K562 (cell line): Measurements from ENCODE around the gene DGKZ. TPM values are rescaled to one million over a fixed set of nuclear protein-coding genes. Genes with fewer than 3 reads are reported as not detected.

Experiments used
- ATAC-seq: fragments of 200-7000 bp; cut with Tn5 transposase; 3 replicates; pipeline ENCODE4 v1.9.1; 2020; ENCODE audit warnings: moderate library complexity
- BruUV-seq: library from RNA; stranded (reverse); fragments of 400-500 nt; replicated peaks from 2 replicates; lab custom pipeline; 2021; lab: Mats Ljungman, UMichigan
- CTCF ChIA-PET: fragments of 300-600 bp; formaldehyde crosslinking; extraction: SDS; loops from one replicate; lab custom pipeline; 2021; ENCODE audit warnings: low intra/inter-chr PET ratio; lab: Yijun Ruan, JAX
- POLR2A ChIA-PET: fragments of 300-600, 350-650 bp; sonication (Branson Sonifier 250); formaldehyde crosslinking; extraction: SDS; loops from one replicate; lab custom pipeline; 2021; ENCODE audit warnings: antibody characterized with exemption, inconsistent platforms; lab: Yijun Ruan, JAX
- DNase-seq, 4 experiments: peaks; one replicate each; pipeline versions ENCODE4 v3.0.0 to v3.0.0-alpha.2; 2011 to 2018; ENCODE audit warnings: low spot score in 3 of 4, mixed read lengths in 3 of 4; ENCODE audit errors: extremely low read depth in 1 of 4
- FAIRE-seq: peaks from 2 replicates; lab custom pipeline; 2011; peaks lifted over from hg19 to GRCh38; lab: Jason Lieb, UNC
- H2AFZ ChIP-seq: 2 replicates; pipeline ENCODE4 v1.6.0; 2011; ENCODE audit warnings: low read depth, low read length, control low read depth, inconsistent platforms
- H3K27ac ChIP-seq: fragments of 200-600 bp; 3 replicates; pipeline ENCODE4 v1.8.0; 2011; ENCODE audit warnings: low read depth, mild to moderate bottlenecking, control low read depth, inconsistent platforms, low read length, moderate library complexity, mixed read lengths; ENCODE audit errors: extremely low read depth
- H3K27me3 ChIP-seq, 2 experiments: fragments of 300-600 bp in 1 of 2; 2 replicates in 1 of 2; 3 replicates in 1 of 2; pipeline versions ENCODE4 v1.6.0 to v1.8.0; 2011; ENCODE audit warnings: inconsistent platforms in 2 of 2, low read length in 2 of 2, mild to moderate bottlenecking in 1 of 2, mixed read lengths in 1 of 2, moderate library complexity in 1 of 2; ENCODE audit not compliant: control insufficient read depth in 2 of 2, insufficient read depth in 2 of 2
- H3K36me3 ChIP-seq: fragments of 300-600 bp; 3 replicates; pipeline ENCODE4 v1.8.0; 2011; ENCODE audit warnings: mild to moderate bottlenecking, low read length, inconsistent platforms; ENCODE audit not compliant: control insufficient read depth, insufficient read depth
- H3K4me1 ChIP-seq, 2 experiments: fragments of 200-600 bp in 1 of 2; replicated peaks in 1 of 2; 2 replicates in 1 of 2; 3 replicates in 1 of 2; pipeline versions ENCODE4 v1.5.1 to v1.8.0; 2011; ENCODE audit warnings: inconsistent platforms in 2 of 2, low read length in 2 of 2, mild to moderate bottlenecking in 1 of 2, mixed read lengths in 1 of 2, moderate library complexity in 1 of 2; ENCODE audit not compliant: control insufficient read depth in 2 of 2, insufficient read depth in 2 of 2
- H3K4me2 ChIP-seq: 2 replicates; pipeline ENCODE4 v1.6.1; 2011; ENCODE audit warnings: low read length, control low read depth, inconsistent platforms, mixed read lengths; ENCODE audit not compliant: insufficient read depth
- H3K4me3 ChIP-seq: fragments of 200-600 bp; sonication (generic), shearing (Covaris generic); 2 replicates; pipeline ENCODE4 v1.5.1; 2016; ENCODE audit warnings: control low read depth, inconsistent platforms
- H3K79me2 ChIP-seq: fragments of 200-600 bp; 3 replicates; pipeline ENCODE4 v1.8.0; 2011; ENCODE audit warnings: low read length, inconsistent platforms; ENCODE audit not compliant: control insufficient read depth, insufficient read depth
- H3K9ac ChIP-seq, 2 experiments: 2 replicates each; pipeline versions ENCODE4 v1.6.0 to v1.6.1; 2011; ENCODE audit warnings: low read depth in 2 of 2, low read length in 2 of 2, control low read depth in 1 of 2, inconsistent platforms in 1 of 2, mild to moderate bottlenecking in 1 of 2, mixed read lengths in 1 of 2; ENCODE audit not compliant: insufficient read depth in 1 of 2
- H3K9me1 ChIP-seq: one replicate; pipeline ENCODE4 v1.6.0; 2011; ENCODE audit warnings: inconsistent platforms, mild to moderate bottlenecking, low read length, moderate library complexity; ENCODE audit not compliant: control insufficient read depth, insufficient read depth
- H3K9me3 ChIP-seq: replicated peaks from 2 replicates; pipeline ENCODE4 v1.5.1; 2011; ENCODE audit warnings: low read depth, low read length, inconsistent platforms; ENCODE audit not compliant: control insufficient read depth, insufficient read depth
- H4K20me1 ChIP-seq: replicated peaks from 2 replicates; pipeline ENCODE4 v1.6.1; 2011; ENCODE audit warnings: low read length, inconsistent platforms, mixed read lengths; ENCODE audit not compliant: control insufficient read depth, insufficient read depth
- FOXP1 ChIP-seq: sonication (generic); formaldehyde crosslinking; IDR thresholded peaks from 2 replicates; pipeline ENCODE4 v1.8.0; 2022; ENCODE audit warnings: mild to moderate bottlenecking, missing genetic modification reagents
- MEIS2 ChIP-seq: fragments of 450-650 bp; IDR thresholded peaks from 2 replicates; pipeline ENCODE4 v1.6.1; 2014; ENCODE audit warnings: mild to moderate bottlenecking; ENCODE audit not compliant: partially characterized antibody
- RBM14 ChIP-seq: fragments of 200-400 bp; formaldehyde crosslinking; IDR thresholded peaks from 2 replicates; pipeline ENCODE4 v1.6.1; 2018; ENCODE audit warnings: low read depth, mild to moderate bottlenecking, low read length, moderate library complexity, borderline replicate concordance; ENCODE audit not compliant: insufficient read depth
- WGBS: fragments of 100-300 bp; shearing (Covaris generic); methylation state at CpG from one replicate; pipeline ENCODE4 v1.1.6; 2016; ENCODE audit warnings: low coverage, mixed read lengths; ENCODE audit not compliant: insufficient coverage; ENCODE audit errors: missing lambda C conversion rate; 5-methylcytosine and 5-hydroxymethylcytosine counted together
- in situ Hi-C: fragments of 300-500 bp; cut with MboI; formaldehyde crosslinking; loops from 4 replicates; pipeline ENCODE4 v1.15.0; 2018; ENCODE audit warnings: inconsistent platforms, mixed read lengths
- intact Hi-C: fragments of 100-400 bp; cut with micrococcal nuclease; formaldehyde crosslinking; loops from 2 replicates; pipeline ENCODE4 v1.14.2; 2022
- polyA plus RNA-seq, 8 experiments: library from polyadenylated mRNA; depleted of rRNA in 4 of 8; stranded (reverse) in 5 of 8; unstranded in 3 of 8; fragments of >200 nt; fragmentation: Nextera tagmentation in 2 of 8; fragmentation: Illumina TruSeq in 1 of 8; extraction: Ambion mirVana in 2 of 8; extraction: Trizol in 1 of 8; gene quantifications; 2 replicates each; pipeline versions ENCODE4 v1.2.1 to v1.2.3, GENCODE V29; 2011 to 2014; ENCODE audit warnings: inconsistent platforms in 1 of 8, missing spikeins in 1 of 8
- total RNA-seq, 7 experiments: library from RNA; depleted of rRNA in 6 of 7; stranded (reverse); fragments of >200 nt in 6 of 7; fragmentation: Illumina TruSeq in 2 of 7; extraction: Trizol in 2 of 7; gene quantifications; 2 replicates each; pipeline versions ENCODE4 v1.2.1 to v1.2.3, GENCODE V29; 2011 to 2021; ENCODE audit warnings: low replicate concordance in 1 of 7
- TF ChIP-seq, protein P1 (sequence below): conservative IDR thresholded peaks from 2 replicates; pipeline ENCODE4 v1.6.1; 2011; ENCODE audit warnings: low read depth, mild to moderate bottlenecking, low read length; ENCODE audit not compliant: control insufficient read depth

The DGKZ gene
- total and polyA plus RNA-seq, 9 of the 15 experiments (the other 6 are each of a cell fraction or from before 2014, with no cell fraction given), result 0.51 to 100 (median 44.2) TPM

DNA sequence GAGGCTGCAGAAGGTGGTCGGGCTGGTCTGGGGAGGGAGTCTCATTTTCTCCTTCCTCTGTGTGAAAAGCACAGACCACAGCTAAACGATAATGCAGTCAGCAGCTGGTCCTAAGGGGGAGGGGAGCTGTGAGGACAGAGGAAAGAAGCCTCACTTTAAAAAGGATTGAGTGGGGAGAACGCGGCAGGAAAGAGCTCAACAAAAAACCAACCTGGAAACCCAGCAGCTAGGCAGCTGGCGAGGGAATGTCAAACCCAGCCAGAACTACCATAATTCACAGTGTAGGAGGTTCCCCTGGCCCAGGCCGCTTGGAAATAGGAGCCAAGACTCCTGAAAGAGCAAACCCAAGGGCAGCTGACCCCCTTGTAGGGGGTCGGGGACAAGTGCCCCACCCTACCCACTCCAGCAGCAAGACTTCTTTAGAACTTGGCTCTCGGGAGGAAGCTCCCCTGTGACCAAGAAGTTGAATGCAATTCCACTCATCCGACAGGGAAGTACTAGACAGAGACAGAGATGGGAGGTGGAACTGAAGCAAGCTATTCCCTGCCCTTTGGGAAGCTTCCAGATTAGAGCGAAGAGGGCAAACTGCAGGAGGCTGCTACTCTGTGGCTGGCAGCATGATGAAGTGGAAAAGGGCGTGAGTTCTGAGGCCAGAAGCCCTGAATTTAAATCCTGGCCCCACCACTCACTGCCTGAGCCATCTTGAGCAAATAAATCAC lies 16.5 kb upstream of the DGKZ start:
- Histone ChIP-seq H3K9me3 (no peaks in the 10 kb centered on the region), H3K36me3 (no peaks in the 10 kb centered on the region), H3K9me1 (no peaks in the 10 kb centered on the region), H4K20me1 (peaks cover 3% of the 10 kb centered on the region; the same call in 1 of the 2 replicates), H3K27ac (no peak overlapping the region), H3K4me3 (no peak overlapping the region), H3K79me2 (no peaks in the 10 kb centered on the region), H3K9ac (no peak overlapping the region; a peak in 1 of 4 replicates), H3K4me1 (peaks cover 10 to 27% of the 10 kb centered on the region in 2 experiments; a peak in 4 of 5 replicates), H3K4me2 (no peak overlapping the region), H3K27me3 (peaks cover 40 to 64% of the 10 kb centered on the region in 2 experiments; a peak in 4 of 5 replicates), H2AFZ (no peak overlapping the region)
- ATAC-seq (no peak), DNase-seq (no peak), FAIRE-seq (no peak)
- no TSS peak for BruUV-seq
- TF ChIP-seq MEIS2 (peak; percentile 50), RBM14 (no peak), FOXP1 (no peak)
- TF ChIP-seq, protein P1, sequence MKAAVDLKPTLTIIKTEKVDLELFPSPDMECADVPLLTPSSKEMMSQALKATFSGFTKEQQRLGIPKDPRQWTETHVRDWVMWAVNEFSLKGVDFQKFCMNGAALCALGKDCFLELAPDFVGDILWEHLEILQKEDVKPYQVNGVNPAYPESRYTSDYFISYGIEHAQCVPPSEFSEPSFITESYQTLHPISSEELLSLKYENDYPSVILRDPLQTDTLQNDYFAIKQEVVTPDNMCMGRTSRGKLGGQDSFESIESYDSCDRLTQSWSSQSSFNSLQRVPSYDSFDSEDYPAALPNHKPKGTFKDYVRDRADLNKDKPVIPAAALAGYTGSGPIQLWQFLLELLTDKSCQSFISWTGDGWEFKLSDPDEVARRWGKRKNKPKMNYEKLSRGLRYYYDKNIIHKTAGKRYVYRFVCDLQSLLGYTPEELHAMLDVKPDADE, result no peak
- ChIA-PET POLR2A (interaction anchor here (0.6 to 1.2 kb wide), 8 partner anchors 10 to 91 kb away, joined by 3 to 5 read pairs (median 3); no protein-coding TSS in a partner anchor), CTCF (no interaction called here)
- intact Hi-C loops (no loop called here), in situ Hi-C loops (no loop called here)
- under 1% methylated on average over 11 of the region's 11 CpGs for WGBS
